OCI-M1 (cell line): ENCODE measurements around the gene MTUS2.

Source experiments
- DNase-seq: peaks from one replicate; lab custom pipeline; 2025; lab: John Stamatoyannopoulos, UW

MTUS2 gene

DNA sequence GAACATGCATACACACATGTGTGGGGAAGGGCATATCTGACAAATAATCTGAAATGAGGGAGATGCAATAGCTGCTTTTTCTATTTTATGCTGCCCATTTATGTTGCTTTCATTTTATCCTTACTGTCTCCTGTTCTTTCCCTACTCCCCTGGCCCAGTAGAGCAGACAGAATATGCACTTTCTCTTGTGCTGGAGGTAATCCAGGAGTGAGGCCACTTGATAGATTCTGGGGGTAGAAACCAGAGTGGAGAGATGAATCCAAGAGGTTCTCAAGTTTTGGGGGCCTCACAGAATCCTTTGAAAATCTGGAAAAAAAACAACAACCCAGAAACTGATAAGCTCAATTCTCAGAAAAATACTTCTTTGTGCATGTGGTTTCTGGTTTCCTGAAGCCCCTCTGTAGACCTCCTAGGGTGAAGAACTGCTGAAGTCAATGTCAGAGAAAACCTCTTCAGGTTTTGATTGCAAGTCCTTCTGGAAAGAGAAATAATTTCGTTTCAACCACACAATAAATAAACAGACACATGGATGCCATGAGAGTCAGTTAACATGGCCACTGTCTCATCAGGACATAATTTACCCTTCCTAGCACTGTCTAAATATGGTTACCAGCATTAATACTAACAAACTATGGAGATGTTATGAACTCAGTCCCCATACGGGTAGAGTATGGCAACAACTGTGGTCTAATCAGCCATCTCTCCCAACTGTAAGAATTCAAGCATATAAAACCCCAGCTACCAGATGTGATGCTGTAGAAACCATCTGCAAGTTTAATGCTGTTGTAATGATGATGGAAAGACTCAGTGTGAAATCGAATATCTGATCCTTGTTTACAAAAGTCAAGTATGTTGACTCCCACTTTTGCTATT, 419.8 kb downstream of the MTUS2 start:
- DNase-seq: no peak

DNA sequence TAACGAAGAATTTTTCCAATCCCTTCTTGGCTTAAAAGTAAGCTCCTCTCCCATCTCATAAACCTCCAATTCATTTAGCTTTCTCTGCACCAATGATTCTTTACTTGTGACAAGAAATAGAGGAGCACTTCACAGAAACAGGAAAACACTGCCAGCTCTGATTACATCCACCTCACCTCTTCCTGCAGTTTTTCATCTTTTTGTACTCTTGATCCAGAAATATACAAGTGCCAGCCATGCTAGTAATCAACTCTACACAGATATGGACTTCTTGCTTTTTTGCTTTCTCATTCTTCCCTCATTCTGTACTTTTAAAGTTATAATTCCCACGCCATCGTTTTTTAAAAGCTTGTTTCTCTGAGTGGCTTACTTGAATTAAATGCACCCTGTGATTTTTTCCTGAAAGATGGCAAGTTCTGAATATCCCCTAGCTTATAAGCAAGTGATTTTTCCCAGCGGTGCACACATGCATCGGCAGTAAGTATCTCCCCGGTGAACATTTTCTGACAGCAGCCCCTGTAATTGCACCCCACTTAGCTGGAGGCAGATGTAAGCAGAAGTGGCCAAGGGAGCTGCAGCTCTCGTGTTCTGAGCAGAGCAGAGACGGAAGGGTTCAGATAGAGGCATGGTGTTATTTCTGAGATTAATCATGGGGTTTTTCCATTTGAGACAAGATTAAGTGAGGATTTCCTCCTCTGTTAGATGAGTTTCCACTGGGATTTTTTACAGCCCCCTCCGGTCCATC, 434.7 kb downstream of the MTUS2 start:
- no peak for DNase-seq

DNA sequence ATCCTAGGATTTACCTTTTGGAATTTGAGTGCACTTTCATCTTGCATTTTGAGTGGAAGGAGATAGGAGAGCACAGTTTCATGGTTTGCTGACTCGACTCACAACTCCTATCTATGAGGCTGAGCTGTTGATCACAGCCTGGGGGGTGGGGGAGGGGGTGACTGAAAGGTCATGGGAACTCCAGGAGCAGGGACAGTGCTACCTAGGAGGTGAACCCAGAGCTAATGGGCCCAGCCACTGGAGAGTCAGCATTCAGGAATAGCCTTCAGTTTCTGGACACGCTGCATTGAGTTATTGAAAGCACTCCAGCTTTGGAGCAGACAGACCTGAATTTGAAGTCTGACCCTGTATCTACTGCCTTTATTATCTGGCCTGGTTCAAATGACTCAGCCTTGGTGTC, 435.4 kb downstream of the MTUS2 start:
- DNase-seq: no peak

GRCh38 chr13:29260684-29261083, 440.5 kb downstream of the MTUS2 start:
- no peak for DNase-seq

GRCh38 chr13:29266261-29266660, 446.1 kb downstream of the MTUS2 start:
- no peak for DNase-seq

GRCh38 chr13:29266756-29267733, 446.9 kb downstream of the MTUS2 start:
- DNase-seq: no peak

DNA sequence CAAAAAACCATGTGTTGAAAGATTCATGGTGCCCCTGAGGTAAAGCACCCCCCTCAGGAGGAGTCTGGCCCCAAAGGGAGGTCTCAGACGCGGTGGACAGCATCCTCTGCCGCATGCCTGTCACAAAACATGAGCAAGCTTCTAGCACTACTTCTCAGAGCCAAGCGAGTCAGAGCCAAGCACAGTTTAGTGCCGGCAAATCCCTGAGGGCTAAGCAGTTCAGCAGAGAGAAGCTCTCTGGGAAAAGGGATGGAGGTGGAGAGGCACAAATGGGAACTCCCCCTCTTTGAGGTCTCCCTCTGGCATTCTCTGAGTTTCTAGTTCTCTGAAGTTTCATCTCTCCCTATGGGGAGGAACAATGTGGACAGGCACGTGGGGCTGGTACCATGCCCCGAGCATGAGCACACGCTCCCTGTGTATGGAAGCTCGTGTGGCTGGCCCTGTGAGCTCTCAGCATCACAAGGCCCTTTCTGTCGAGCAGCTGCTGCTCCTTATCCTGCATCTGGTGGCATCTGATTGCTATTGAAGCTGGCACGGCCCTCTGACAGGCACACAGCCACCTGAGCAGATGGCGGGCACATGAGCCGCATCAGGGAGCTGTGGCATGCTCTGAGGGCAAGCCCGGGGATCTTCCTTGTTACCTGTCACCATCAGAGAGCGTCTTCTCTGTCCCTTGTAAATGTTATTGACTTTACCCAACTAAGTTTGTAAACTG, 450.3 kb downstream of the MTUS2 start:
- no peak for DNase-seq

DNA sequence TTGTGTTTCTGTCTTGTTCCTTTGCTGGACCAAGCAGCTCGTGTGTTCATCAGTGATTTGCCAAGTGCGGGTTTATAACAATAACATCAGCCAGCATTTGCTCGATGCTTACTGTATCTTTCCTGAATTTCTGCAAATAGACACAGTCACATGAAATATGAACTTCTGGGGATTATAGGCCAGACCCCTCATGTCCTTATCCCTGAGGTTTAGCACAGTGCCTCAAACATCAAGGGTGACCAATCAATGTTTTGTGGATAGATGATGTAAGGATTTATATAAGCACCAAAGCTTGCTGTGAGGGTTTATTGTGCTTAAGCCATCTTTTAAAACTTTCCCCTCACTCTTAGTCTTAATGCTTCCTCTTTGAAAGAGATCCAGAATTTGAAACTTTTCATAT, 451.5 kb downstream of the MTUS2 start:
- no peak for DNase-seq

GRCh38 chr13:29279356-29280254, 459.5 kb downstream of the MTUS2 start:
- DNase-seq: no peak

DNA sequence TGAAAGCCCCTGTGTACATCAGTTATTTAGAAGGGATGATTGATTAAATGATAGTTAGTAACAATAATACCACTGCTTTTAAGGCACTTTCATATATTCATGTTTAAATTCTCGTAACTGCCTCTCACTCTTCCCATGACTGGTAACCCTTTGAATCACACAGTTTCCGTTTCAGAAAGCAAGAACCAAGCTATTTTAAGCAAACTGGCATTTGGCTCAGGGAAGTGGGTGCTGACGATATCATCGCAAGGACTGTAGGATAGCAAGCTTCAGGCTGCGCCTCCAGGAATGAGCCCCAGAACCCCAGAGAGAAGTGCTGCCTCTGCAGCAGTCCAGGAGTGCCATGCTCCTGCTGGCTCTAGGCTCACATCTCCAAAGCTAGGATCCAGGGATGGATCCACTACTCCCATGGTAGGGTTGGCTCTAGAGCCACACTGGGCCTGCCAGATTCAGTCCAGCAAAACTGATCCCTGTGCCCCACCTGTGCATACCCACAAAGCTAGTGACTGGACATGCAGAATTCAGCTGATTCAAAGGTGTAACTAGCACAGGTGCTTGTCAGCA, 461.9 kb downstream of the MTUS2 start:
- DNase-seq: no peak

- no peak for DNase-seq
These were observed 464.6 kb downstream of the MTUS2 start for GRCh38 chr13:29284726-29285125.

DNA sequence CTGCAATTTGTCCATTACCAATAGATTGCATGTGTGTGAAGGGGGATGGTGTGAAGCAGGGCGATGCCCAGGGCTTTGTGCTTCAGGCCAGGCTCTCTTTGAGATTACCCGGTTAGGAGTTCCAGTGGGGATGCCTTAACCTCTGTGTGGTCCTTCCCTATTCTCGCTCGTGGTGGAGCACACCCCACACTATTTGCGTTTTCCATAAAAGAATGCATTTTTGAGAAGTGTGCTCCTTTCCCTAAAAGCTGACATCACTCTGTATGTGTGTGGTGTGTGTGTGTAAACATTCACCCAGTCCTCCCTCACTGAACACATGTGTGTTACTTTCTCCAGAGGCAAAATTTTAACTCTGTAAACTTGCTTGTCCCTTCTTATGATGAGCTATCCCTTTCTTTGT, 467.1 kb downstream of the MTUS2 start:
- DNase-seq: no peak

DNA sequence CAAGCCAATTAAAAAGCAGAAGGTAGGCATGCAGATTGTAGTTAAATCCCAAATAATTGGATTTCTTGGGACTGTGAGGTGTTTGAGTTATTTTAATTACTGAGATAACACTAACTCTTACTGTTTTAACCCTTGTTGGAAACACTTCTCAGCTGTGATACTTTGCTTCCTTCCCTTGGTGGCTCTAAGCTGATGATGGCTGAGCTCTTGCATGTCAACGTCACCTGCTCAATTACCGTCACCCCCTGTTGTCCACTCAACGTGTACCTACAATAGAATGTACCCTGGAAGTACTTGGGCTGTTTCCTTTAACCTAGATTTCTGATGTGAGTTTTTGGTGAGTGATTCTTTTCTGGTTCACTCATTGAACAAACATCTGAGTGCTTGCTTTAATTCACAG, 471.9 kb downstream of the MTUS2 start:
- no peak for DNase-seq

DNA sequence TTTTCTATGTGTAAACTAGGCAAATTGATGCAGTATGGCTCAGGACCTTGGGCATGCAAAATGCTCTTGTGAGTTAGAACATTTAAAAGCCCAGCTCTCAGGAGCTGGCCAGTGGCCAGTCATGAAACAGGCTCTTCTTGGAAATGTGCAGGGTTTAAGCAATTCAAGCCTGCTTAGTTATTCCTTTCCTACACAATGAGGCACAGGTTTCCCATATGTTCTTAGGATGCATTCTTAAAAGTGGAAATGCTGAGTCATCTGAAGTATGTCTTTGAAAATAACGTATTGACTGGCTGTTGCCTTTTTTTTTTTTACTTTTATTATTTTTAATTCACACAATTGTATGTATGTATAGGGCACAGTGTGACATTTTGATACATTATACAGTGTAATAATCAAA, 474.7 kb downstream of the MTUS2 start:
- no peak for DNase-seq

- DNase-seq: no peak
These were observed 480.9 kb downstream of the MTUS2 start for GRCh38 chr13:29301027-29301426.

- DNase-seq: no peak
These were observed 484.0 kb downstream of the MTUS2 start for GRCh38 chr13:29304148-29304547.

DNA sequence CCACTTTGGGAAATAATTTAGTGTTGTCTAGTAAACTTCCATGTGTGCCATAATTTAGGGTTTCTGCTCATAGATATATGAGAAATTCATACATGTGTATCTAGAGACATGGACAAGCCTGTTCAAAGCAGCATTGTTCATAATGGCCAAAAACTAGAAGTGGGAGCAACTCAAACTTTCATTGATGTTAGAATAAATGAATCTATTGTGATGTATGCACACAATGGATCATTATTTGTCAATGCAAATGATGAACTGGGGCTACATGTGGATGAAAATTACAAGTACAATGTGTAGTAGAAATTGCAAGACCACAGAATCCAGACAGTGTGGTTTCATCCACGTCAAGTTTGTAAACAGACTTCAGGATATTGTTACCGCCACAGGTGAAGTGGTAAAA, 490.7 kb downstream of the MTUS2 start:
- no peak for DNase-seq

GRCh38 chr13:29315847-29316246, 495.7 kb downstream of the MTUS2 start:
- DNase-seq: no peak

DNA sequence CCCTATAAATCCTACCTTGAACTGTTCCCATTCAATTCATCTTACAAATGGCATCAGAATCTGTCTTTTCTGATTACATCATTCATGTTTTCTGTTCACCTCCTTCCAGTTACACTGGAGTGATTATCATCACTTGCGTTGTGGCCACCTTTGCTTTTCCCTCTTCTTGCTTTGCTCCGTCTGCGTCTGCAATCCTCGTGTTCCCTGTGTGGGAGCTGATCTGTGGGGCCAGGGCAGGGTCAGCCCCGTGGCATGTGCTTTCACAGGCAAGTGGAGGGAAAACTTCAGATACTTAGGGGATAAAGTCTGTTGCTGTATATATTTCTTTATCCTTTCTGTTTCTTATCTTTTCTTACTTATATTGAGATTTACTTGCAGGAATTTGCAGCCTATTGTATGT, 497.7 kb downstream of the MTUS2 start:
- no peak for DNase-seq

DNA sequence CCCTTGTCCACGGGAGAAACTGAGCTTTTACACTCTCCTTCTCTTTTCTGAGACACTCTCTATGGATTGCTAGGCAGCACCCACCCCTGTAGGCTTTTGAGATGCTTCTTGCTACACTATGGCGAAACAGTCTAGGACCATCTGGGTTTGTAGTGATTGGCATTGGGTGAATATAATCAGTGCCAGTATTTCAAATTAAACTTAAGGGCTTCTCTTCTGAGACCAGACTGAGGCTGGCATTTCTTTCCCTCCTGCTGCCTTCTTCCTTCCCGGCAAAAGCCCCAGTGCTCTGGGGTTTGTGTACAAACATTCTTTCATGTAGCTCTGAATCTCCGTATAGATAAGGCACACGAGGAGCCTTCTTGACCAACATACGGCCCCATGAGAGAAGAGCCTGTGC, 498.6 kb downstream of the MTUS2 start:
- no peak for DNase-seq
